ENCODE measurements around the gene SCG3.
"Not testable (repeated sequence)": the region's sequence is repeated elsewhere in the genome, so short reads cannot be mapped to it uniquely, and the experiment has no call there.

The SCG3 gene

GRCh38 chr15:51681303-51681963, at the start of gene SCG3:
Gene SCG3 (plus strand): TSS chr15:51681503. CDS start chr15:51681756, 253 bp downstream.
- DNase-seq, result peak; percentile 40

GRCh38 chr15:51634591-51635198, 46.6 kb upstream of the SCG3 start:
- DNase-seq, result no peak

- no peak for DNase-seq
Observed at GRCh38 chr15:51641490-51642130, 39.7 kb upstream of the SCG3 start.

GRCh38 chr15:51642696-51643095, 38.6 kb upstream of the SCG3 start:
- DNase-seq, result no peak

- DNase-seq, result no peak
Observed at GRCh38 chr15:51647128-51647562, 34.2 kb upstream of the SCG3 start.

- not testable (repeated sequence) for DNase-seq
Observed at GRCh38 chr15:51648101-51648500, 33.2 kb upstream of the SCG3 start.

- DNase-seq, result not testable (repeated sequence)
Observed at GRCh38 chr15:51648643-51649042, 32.7 kb upstream of the SCG3 start.

GRCh38 chr15:51649659-51650521, 31.4 kb upstream of the SCG3 start:
- peak; percentile 59 for DNase-seq

GRCh38 chr15:51652084-51652668, 29.1 kb upstream of the SCG3 start:
- DNase-seq, result no peak

- DNase-seq, result not testable (repeated sequence)
Observed at GRCh38 chr15:51655401-51656057, 25.8 kb upstream of the SCG3 start.

GRCh38 chr15:51658664-51659063, 22.6 kb upstream of the SCG3 start:
- DNase-seq, result no peak

- no peak for DNase-seq
Observed at GRCh38 chr15:51661072-51661471, 20.2 kb upstream of the SCG3 start.

GRCh38 chr15:51667478-51667877, 13.8 kb upstream of the SCG3 start:
- no peak for DNase-seq

- no peak for DNase-seq
Observed at GRCh38 chr15:51668446-51668845, 12.9 kb upstream of the SCG3 start.

- DNase-seq, result no peak
Observed at GRCh38 chr15:51669381-51669780, 11.9 kb upstream of the SCG3 start.

- DNase-seq, result no peak
Observed at GRCh38 chr15:51672155-51672687, 9.1 kb upstream of the SCG3 start.

GRCh38 chr15:51672913-51673857, 8.1 kb upstream of the SCG3 start:
- no peak for DNase-seq

GRCh38 chr15:51675234-51675633, 6.1 kb upstream of the SCG3 start:
- DNase-seq, result no peak

- no peak for DNase-seq
Observed at GRCh38 chr15:51677021-51677420, 4.3 kb upstream of the SCG3 start.

- DNase-seq, result no peak
Observed at GRCh38 chr15:51677452-51677851, 3.9 kb upstream of the SCG3 start.

- no peak for DNase-seq
Observed at GRCh38 chr15:51678096-51678495, 3.2 kb upstream of the SCG3 start.
